Naive thymus-derived CD4-positive, alpha-beta T cell (primary cell): ENCODE data around the gene SMARCA2. TPM values are rescaled to one million over a fixed set of nuclear protein-coding genes. Genes with fewer than 3 reads are reported as not detected.

ENCODE experiments used
- ATAC-seq: fragments of 150-1000 bp; cut with Tn5 transposase; 2 replicates; pipeline ENCODE4 v1.10.0; 2021; ENCODE audit warnings: mild to moderate bottlenecking, moderate library complexity
- CTCF ChIA-PET: fragments of 350-600 bp; sonication (Branson Sonifier 250); formaldehyde crosslinking; loops from one replicate; lab custom pipeline; 2021; ENCODE audit warnings: antibody characterized with exemption; lab: Charles Lee
- POLR2A ChIA-PET: fragments of 350-600 bp; sonication (Branson Sonifier 250); formaldehyde crosslinking; loops from one replicate; lab custom pipeline; 2021; ENCODE audit warnings: antibody characterized with exemption, inconsistent platforms; lab: Charles Lee
- DNase-seq, 9 donors: peaks; one replicate each; pipeline versions ENCODE4 v3.0.0 to v3.0.0-alpha.2; 2020 to 2022; ENCODE audit warnings: mixed read lengths in 1 of 9
- H3K27ac ChIP-seq: one replicate; pipeline ENCODE4 v1.7.0; 2013; ENCODE audit warnings: mild to moderate bottlenecking, low read depth, low read length, moderate library complexity
- H3K27me3 ChIP-seq, 2 donors: one replicate each; pipeline ENCODE4 v1.7.0; 2013; ENCODE audit warnings: low read length in 2 of 2, mild to moderate bottlenecking in 2 of 2, moderate library complexity in 2 of 2; ENCODE audit not compliant: control insufficient read depth in 2 of 2, insufficient read depth in 2 of 2
- H3K36me3 ChIP-seq, 3 experiments: 1 replicate in 2 of 3; 2 replicates in 1 of 3; pipeline ENCODE4 v1.7.0; 2013; ENCODE audit warnings: low read length in 3 of 3, mild to moderate bottlenecking in 3 of 3, moderate library complexity in 1 of 3; ENCODE audit not compliant: insufficient read depth in 3 of 3, control insufficient read depth in 2 of 3
- H3K4me1 ChIP-seq, 2 donors: one replicate each; pipeline ENCODE4 v1.7.0; 2013; ENCODE audit warnings: low read length in 2 of 2, mild to moderate bottlenecking in 2 of 2, moderate library complexity in 1 of 2; ENCODE audit not compliant: control insufficient read depth in 2 of 2, insufficient read depth in 2 of 2
- H3K4me3 ChIP-seq: 2 replicates; pipeline ENCODE4 v1.7.0; 2013; ENCODE audit warnings: mild to moderate bottlenecking, low read length
- H3K9me3 ChIP-seq, 3 experiments: 1 replicate in 2 of 3; 2 replicates in 1 of 3; pipeline ENCODE4 v1.7.0; 2013; ENCODE audit warnings: low read length in 3 of 3; ENCODE audit not compliant: control insufficient read depth in 2 of 3
- H3K27ac Mint-ChIP-seq, 9 donors: one replicate each; pipeline ENCODE4 v1.8.0; 2020 to 2022; ENCODE audit warnings: mixed read lengths in 9 of 9, mild to moderate bottlenecking in 8 of 9, moderate library complexity in 5 of 9, inconsistent platforms in 2 of 9
- H3K27me3 Mint-ChIP-seq, 5 donors: one replicate each; pipeline ENCODE4 v1.8.0; 2021 to 2022; ENCODE audit warnings: mixed read lengths in 5 of 5, mild to moderate bottlenecking in 1 of 5
- H3K36me3 Mint-ChIP-seq, 5 donors: one replicate each; pipeline ENCODE4 v1.8.0; 2020 to 2022; ENCODE audit warnings: mixed read lengths in 5 of 5, mild to moderate bottlenecking in 3 of 5, inconsistent platforms in 1 of 5
- H3K4me1 Mint-ChIP-seq, 7 donors: one replicate each; pipeline ENCODE4 v1.8.0; 2020 to 2022; ENCODE audit warnings: mixed read lengths in 7 of 7, mild to moderate bottlenecking in 3 of 7, inconsistent platforms in 1 of 7
- H3K4me3 Mint-ChIP-seq, 10 donors: one replicate each; pipeline ENCODE4 v1.8.0; 2020 to 2022; ENCODE audit warnings: mild to moderate bottlenecking in 10 of 10, mixed read lengths in 10 of 10, moderate library complexity in 6 of 10, inconsistent platforms in 2 of 10
- H3K9me3 Mint-ChIP-seq, 11 donors: one replicate each; pipeline ENCODE4 v1.8.0; 2020 to 2022; ENCODE audit warnings: mixed read lengths in 11 of 11, mild to moderate bottlenecking in 4 of 11, inconsistent platforms in 1 of 11, moderate library complexity in 1 of 11
- intact Hi-C, 2 donors: fragments of 100-400 bp; cut with micrococcal nuclease; formaldehyde crosslinking; loops; one replicate each; pipeline ENCODE4 v1.15.1; 2023
- polyA plus RNA-seq, 2 donors: library from polyadenylated mRNA; unstranded; fragments of 300-500 nt; fragmentation: Illumina TruSeq; gene quantifications; one replicate each; pipeline ENCODE4 v1.2.3, GENCODE V29; 2021
- total RNA-seq, 6 experiments: library from RNA in 5 of 6; stranded (reverse) in 5 of 6; gene quantifications; 1 replicate in 5 of 6; 2 replicates in 1 of 6; pipeline ENCODE4 v1.2.3 and lab custom pipeline; 2021 to 2026

SMARCA2 gene
- total and polyA plus RNA-seq, 7 experiments from 2014 or later: 37.1 to 294 (median 256) TPM

GRCh38 chr9:1995084-1995483 is 20.1 kb upstream of the SMARCA2 start:
- no peaks in the 10 kb centered on the region for H3K27me3 ChIP-seq
- no peaks in the 10 kb centered on the region for H3K4me1 ChIP-seq
- peaks cover 0 to 1% (median 0%) of the 10 kb centered on the region in 11 donors for H3K9me3 Mint-ChIP-seq
- H3K9me3 ChIP-seq: no peaks in the 10 kb centered on the region
- peaks cover 0 to 16% (median under 1%) of the 10 kb centered on the region in 5 donors for H3K27me3 Mint-ChIP-seq
- no peaks in the 10 kb centered on the region for H3K4me1 Mint-ChIP-seq
- ChIA-PET POLR2A (no interaction called here), CTCF (no interaction called here)
- no peaks in the 10 kb centered on the region for H3K36me3 Mint-ChIP-seq
- no peak overlapping the region for H3K4me3 ChIP-seq
- H3K27ac ChIP-seq: no peak overlapping the region
- H3K36me3 ChIP-seq: no peaks in the 10 kb centered on the region
- DNase-seq: no peak
- H3K4me3 Mint-ChIP-seq: no peak overlapping the region
- H3K27ac Mint-ChIP-seq: no peak overlapping the region
- intact Hi-C loops: no loop called here
- ATAC-seq: no peak

DNA sequence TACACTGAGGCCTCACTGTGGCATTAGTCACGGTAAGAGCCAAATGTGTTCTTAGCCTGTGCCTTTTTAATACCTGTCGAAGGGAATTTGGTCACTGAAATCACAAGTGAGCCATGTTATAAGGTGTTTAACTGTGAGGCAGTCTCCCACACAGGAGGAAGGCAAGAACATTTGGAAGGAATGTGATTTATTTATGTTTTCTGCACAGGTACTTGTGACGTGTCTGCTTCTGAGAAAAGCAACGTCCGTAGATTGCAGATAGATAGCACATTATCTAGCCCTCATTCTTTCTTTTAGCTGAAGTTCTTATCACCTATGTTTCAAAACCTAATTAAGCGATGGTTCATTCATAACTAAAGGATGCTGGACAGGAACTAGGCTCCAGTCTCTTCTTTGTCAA is 19.0 kb upstream of the SMARCA2 start:
- CTCF ChIA-PET: no interaction called here
- Histone ChIP-seq H3K4me3 (no peak overlapping the region), H3K9me3 (no peaks in the 10 kb centered on the region), H3K27me3 (no peaks in the 10 kb centered on the region), H3K4me1 (no peaks in the 10 kb centered on the region), H3K36me3 (no peaks in the 10 kb centered on the region), H3K27ac (no peak overlapping the region)
- H3K27me3 Mint-ChIP-seq: peaks cover 0 to 12% (median 6%) of the 10 kb centered on the region in 5 donors
- no peak overlapping the region for H3K27ac Mint-ChIP-seq
- POLR2A ChIA-PET: interaction anchor here (0.8 kb wide), 1 partner anchor 17 kb away, joined by 3 read pairs; no protein-coding TSS in a partner anchor
- ATAC-seq: no peak
- no peak overlapping the region for H3K4me3 Mint-ChIP-seq
- no peaks in the 10 kb centered on the region for H3K4me1 Mint-ChIP-seq
- no peaks in the 10 kb centered on the region for H3K36me3 Mint-ChIP-seq
- intact Hi-C loops: no loop called here
- peaks cover 0 to 5% (median 0%) of the 10 kb centered on the region in 11 donors for H3K9me3 Mint-ChIP-seq
- DNase-seq: no peak

- Mint-ChIP-seq H3K4me3 (no peak overlapping the region), H3K27ac (no peak overlapping the region), H3K36me3 (no peaks in the 10 kb centered on the region), H3K4me1 (no peaks in the 10 kb centered on the region), H3K27me3 (peaks cover 0 to 19% (median 6%) of the 10 kb centered on the region in 5 donors), H3K9me3 (peaks cover 0 to 5% (median 0%) of the 10 kb centered on the region in 11 donors)
- H3K27me3 ChIP-seq: no peaks in the 10 kb centered on the region
- ChIA-PET CTCF (interaction anchor here (1.1 kb wide), 1 partner anchor 18 kb away, joined by 4 read pairs; the partner anchor contains the start of gene SMARCA2), POLR2A (no interaction called here)
- ATAC-seq (no peak), DNase-seq (no peak)
- intact Hi-C loops: no loop called here
- H3K9me3 ChIP-seq: no peaks in the 10 kb centered on the region
- no peaks in the 10 kb centered on the region for H3K36me3 ChIP-seq
- no peaks in the 10 kb centered on the region for H3K4me1 ChIP-seq
- H3K4me3 ChIP-seq: no peak overlapping the region
- H3K27ac ChIP-seq: no peak overlapping the region
These were observed 17.5 kb upstream of the SMARCA2 start for GRCh38 chr9:1997646-1998045.

DNA sequence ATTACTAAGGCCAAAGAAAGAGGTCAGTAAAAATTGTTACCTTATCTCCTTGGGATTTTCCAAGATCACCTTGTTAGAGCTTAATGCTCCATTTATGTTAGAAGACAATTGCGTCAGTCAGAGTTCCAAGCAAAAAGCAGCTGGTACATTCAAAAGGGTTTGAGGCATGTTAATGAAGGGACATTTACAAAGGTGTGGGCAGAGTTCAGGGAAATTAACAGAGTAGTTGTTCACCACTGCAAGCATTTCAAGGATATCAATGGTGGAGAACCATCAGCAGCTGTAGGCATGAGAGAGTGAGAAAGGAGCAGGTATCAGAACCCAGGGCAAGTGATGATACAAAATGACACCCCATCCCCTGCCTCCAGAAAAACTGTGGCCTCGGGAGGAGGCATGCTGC is 17.0 kb upstream of the SMARCA2 start:
- Mint-ChIP-seq H3K36me3 (no peaks in the 10 kb centered on the region), H3K4me3 (no peak overlapping the region), H3K27ac (peak overlapping the region in 1 of 9 donors; percentile 3), H3K9me3 (peaks cover 0 to 5% (median 0%) of the 10 kb centered on the region in 11 donors), H3K4me1 (peaks cover 0 to 1% (median 0%) of the 10 kb centered on the region in 7 donors), H3K27me3 (peaks cover 0 to 19% (median 6%) of the 10 kb centered on the region in 5 donors)
- H3K27me3 ChIP-seq: no peaks in the 10 kb centered on the region
- H3K36me3 ChIP-seq: no peaks in the 10 kb centered on the region
- no peaks in the 10 kb centered on the region for H3K9me3 ChIP-seq
- no peak overlapping the region for H3K4me3 ChIP-seq
- CTCF ChIA-PET: interaction anchor here (1.1 kb wide), 1 partner anchor 17 kb away, joined by 4 read pairs; the partner anchor contains the start of gene SMARCA2
- no peaks in the 10 kb centered on the region for H3K4me1 ChIP-seq
- POLR2A ChIA-PET: no interaction called here
- intact Hi-C loops: no loop called here
- DNase-seq (no peak), ATAC-seq (no peak)
- H3K27ac ChIP-seq: no peak overlapping the region

- no peak overlapping the region for H3K4me3 Mint-ChIP-seq
- no peak overlapping the region for H3K4me3 ChIP-seq
- DNase-seq: no peak
- no peaks in the 10 kb centered on the region for H3K36me3 ChIP-seq
- H3K9me3 Mint-ChIP-seq: peaks cover 0 to 5% (median 0%) of the 10 kb centered on the region in 11 donors
- H3K4me1 ChIP-seq: peaks cover 0 to 9% of the 10 kb centered on the region in 2 donors
- ChIA-PET POLR2A (no interaction called here), CTCF (no interaction called here)
- peak; percentile 32 for ATAC-seq
- peaks cover 5 to 22% (median 14%) of the 10 kb centered on the region in 7 donors for H3K4me1 Mint-ChIP-seq
- no peaks in the 10 kb centered on the region for H3K27me3 ChIP-seq
- no peaks in the 10 kb centered on the region for H3K36me3 Mint-ChIP-seq
- H3K27me3 Mint-ChIP-seq: peaks cover 0 to 27% (median 6%) of the 10 kb centered on the region in 5 donors
- H3K27ac Mint-ChIP-seq: no peak overlapping the region
- no peaks in the 10 kb centered on the region for H3K9me3 ChIP-seq
- intact Hi-C loops: loop anchor here in 1 of 2 donors (2.0 kb wide), 1 partner anchor 22 kb away; no protein-coding TSS in a partner anchor
- H3K27ac ChIP-seq: no peak overlapping the region
These were observed 14.8 kb upstream of the SMARCA2 start for GRCh38 chr9:2000314-2000713.

GRCh38 chr9:2008372-2008771 is 6.8 kb upstream of the SMARCA2 start:
- no peak for DNase-seq
- ATAC-seq: no peak
- Histone ChIP-seq H3K36me3 (no peaks in the 10 kb centered on the region), H3K27me3 (no peaks in the 10 kb centered on the region), H3K4me1 (peaks cover 0 to 9% of the 10 kb centered on the region in 2 donors), H3K9me3 (no peaks in the 10 kb centered on the region), H3K27ac (no peak overlapping the region), H3K4me3 (no peak overlapping the region)
- no peak overlapping the region for H3K27ac Mint-ChIP-seq
- no peak overlapping the region for H3K4me3 Mint-ChIP-seq
- POLR2A ChIA-PET: no interaction called here
- H3K9me3 Mint-ChIP-seq: no peaks in the 10 kb centered on the region
- H3K4me1 Mint-ChIP-seq: peaks cover 7 to 32% (median 29%) of the 10 kb centered on the region in 7 donors
- CTCF ChIA-PET: no interaction called here
- H3K27me3 Mint-ChIP-seq: peaks cover 0 to 52% (median 3%) of the 10 kb centered on the region in 5 donors
- intact Hi-C loops: no loop called here
- H3K36me3 Mint-ChIP-seq: no peaks in the 10 kb centered on the region

- Mint-ChIP-seq H3K36me3 (peaks cover 0 to 2% (median 0%) of the 10 kb centered on the region in 5 donors), H3K9me3 (peaks cover 0 to 4% (median 0%) of the 10 kb centered on the region in 11 donors), H3K27me3 (peaks cover 0 to 40% (median 0%) of the 10 kb centered on the region in 5 donors), H3K4me3 (peak overlapping the region in 3 of 10 donors; percentile 9 to 22 (median 15)), H3K4me1 (peaks cover 7 to 41% (median 18%) of the 10 kb centered on the region in 7 donors), H3K27ac (peak overlapping the region in 2 of 9 donors; percentile 43 to 50)
- no peak overlapping the region for H3K27ac ChIP-seq
- H3K27me3 ChIP-seq: no peaks in the 10 kb centered on the region
- ChIA-PET CTCF (interaction anchor here (1.0 kb wide), 1 partner anchor 52 kb away, joined by 3 read pairs; no protein-coding TSS in a partner anchor), POLR2A (interaction anchor here (7.1 kb wide), 1 partner anchor 42 kb away, joined by 98 read pairs; no protein-coding TSS in a partner anchor)
- intact Hi-C loops: loop anchor here in 1 of 2 donors (5.0 kb wide), 1 partner anchor 205 kb away; no protein-coding TSS in a partner anchor
- ATAC-seq (no peak), DNase-seq (no peak)
- peaks cover 0 to 5% of the 10 kb centered on the region in 2 donors for H3K4me1 ChIP-seq
- no peaks in the 10 kb centered on the region for H3K9me3 ChIP-seq
- peaks cover 0 to 17% (median 0%) of the 10 kb centered on the region in 3 experiments for H3K36me3 ChIP-seq
- H3K4me3 ChIP-seq: no peak overlapping the region
These were observed 2.8 kb upstream of the SMARCA2 start for GRCh38 chr9:2012347-2012746.
